ENCODE data around the gene COL5A1. TPM values are rescaled to one million over a fixed set of nuclear protein-coding genes. Genes with fewer than 3 reads are reported as not detected.

The COL5A1 gene
- polyA plus RNA-seq, 3 donors, result 0.01 TPM; not detected in 2

DNA sequence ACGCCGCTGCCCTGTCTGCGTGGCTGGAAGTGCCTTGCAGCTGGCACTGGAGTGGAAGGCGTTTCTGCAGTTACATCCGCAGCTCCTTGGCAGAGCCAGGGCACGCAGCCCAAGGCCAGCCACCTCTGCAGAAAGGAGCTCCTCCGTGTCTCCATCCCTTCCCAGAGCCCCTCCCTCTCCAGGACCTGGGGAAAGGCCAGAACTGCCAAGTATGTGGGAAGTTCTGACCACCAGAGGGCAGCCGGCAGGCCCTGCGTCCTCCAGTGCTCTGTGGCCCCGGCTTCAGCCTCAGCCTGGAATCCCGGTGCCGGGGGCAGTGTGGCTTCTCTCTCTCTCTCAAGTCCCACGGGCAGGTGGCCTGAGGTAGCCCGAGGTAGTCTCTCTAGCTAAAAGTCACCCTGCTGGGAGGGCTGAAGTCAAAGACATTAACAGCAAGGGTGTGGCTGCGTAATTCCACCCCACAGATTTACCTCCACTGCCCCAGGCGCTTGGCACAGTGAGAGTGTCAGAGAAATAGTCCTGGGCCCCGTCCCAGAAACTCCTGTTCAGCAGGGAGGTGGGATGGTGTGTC lies 137.3 kb downstream of the COL5A1 start:
- Histone ChIP-seq H3K4me2 (replicated peaks; ENCODE audit: extremely low read depth, low read length, poor library complexity, severe bottlenecking) (no peak overlapping the region), H3K9ac (ENCODE audit: insufficient read depth, low read length, poor library complexity, severe bottlenecking) (no peak overlapping the region), H3K36me3 (replicated peaks in 1 of 2; ENCODE audit: control insufficient read depth in 1 of 2, insufficient read depth in 2 of 2, low read length in 2 of 2) (no peaks in the 10 kb centered on the region), H2AFZ (ENCODE audit: insufficient read depth, low read depth, low read length, poor library complexity, severe bottlenecking) (no peak overlapping the region), H3K27me3 (ENCODE audit: control insufficient read depth in 2 of 2, insufficient read depth in 2 of 2, low read length in 2 of 2) (peaks cover 0 to 6% of the 10 kb centered on the region in 2 donors), H4K20me1 (ENCODE audit: insufficient read depth, low read length) (no peaks in the 10 kb centered on the region), H3K9me3 (replicated peaks in 1 of 2; ENCODE audit: control insufficient read depth in 1 of 2, insufficient read depth in 1 of 2, low read length in 2 of 2) (no peaks in the 10 kb centered on the region), H3K27ac (ENCODE audit: low read depth in 1 of 2, low read length in 2 of 2) (no peak overlapping the region), H3K4me1 (ENCODE audit: control insufficient read depth in 1 of 2, insufficient read depth in 2 of 2, low read length in 2 of 2) (no peaks in the 10 kb centered on the region), H3K4me3 (replicated peaks in 1 of 3; ENCODE audit: low read depth in 2 of 3, low read length in 3 of 3) (no peak overlapping the region), H3K79me2 (ENCODE audit: insufficient read depth, low read length) (no peaks in the 10 kb centered on the region)
- TF ChIP-seq, protein P1, sequence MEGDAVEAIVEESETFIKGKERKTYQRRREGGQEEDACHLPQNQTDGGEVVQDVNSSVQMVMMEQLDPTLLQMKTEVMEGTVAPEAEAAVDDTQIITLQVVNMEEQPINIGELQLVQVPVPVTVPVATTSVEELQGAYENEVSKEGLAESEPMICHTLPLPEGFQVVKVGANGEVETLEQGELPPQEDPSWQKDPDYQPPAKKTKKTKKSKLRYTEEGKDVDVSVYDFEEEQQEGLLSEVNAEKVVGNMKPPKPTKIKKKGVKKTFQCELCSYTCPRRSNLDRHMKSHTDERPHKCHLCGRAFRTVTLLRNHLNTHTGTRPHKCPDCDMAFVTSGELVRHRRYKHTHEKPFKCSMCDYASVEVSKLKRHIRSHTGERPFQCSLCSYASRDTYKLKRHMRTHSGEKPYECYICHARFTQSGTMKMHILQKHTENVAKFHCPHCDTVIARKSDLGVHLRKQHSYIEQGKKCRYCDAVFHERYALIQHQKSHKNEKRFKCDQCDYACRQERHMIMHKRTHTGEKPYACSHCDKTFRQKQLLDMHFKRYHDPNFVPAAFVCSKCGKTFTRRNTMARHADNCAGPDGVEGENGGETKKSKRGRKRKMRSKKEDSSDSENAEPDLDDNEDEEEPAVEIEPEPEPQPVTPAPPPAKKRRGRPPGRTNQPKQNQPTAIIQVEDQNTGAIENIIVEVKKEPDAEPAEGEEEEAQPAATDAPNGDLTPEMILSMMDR (IDR thresholded peaks at IDR 0.05), result no peak
- Mint-ChIP-seq H3K4me1 (no peaks in the 10 kb centered on the region), H3K27ac (no peak overlapping the region), H3K4me3 (no peak overlapping the region), H3K27me3 (ENCODE audit: low read depth in 3 of 3) (peaks cover 8 to 30% (median 10%) of the 10 kb centered on the region in 3 donors), H3K9me3 (no peaks in the 10 kb centered on the region), H3K36me3 (no peaks in the 10 kb centered on the region)
- intact Hi-C loops (cut with micrococcal nuclease), result no loop called here
- WGBS (ENCODE audit: insufficient coverage), result 82% methylated on average over 11 of the region's 17 CpGs
- DNase-seq, result peak in 1 of 3 donors; percentile 6

- H3K27ac ChIP-seq (ENCODE audit: low read depth in 1 of 2, low read length in 2 of 2), result no peak overlapping the region
- H2AFZ ChIP-seq (ENCODE audit: insufficient read depth, low read depth, low read length, poor library complexity, severe bottlenecking), result no peak overlapping the region
- Mint-ChIP-seq H3K4me1 (no peaks in the 10 kb centered on the region), H3K9me3 (no peaks in the 10 kb centered on the region), H3K4me3 (no peak overlapping the region), H3K27me3 (ENCODE audit: low read depth in 3 of 3) (peaks cover 10 to 30% (median 11%) of the 10 kb centered on the region in 3 donors), H3K27ac (no peak overlapping the region), H3K36me3 (no peaks in the 10 kb centered on the region)
- no peak overlapping the region for H3K9ac ChIP-seq (ENCODE audit: insufficient read depth, low read length, poor library complexity, severe bottlenecking)
- no peaks in the 10 kb centered on the region for H4K20me1 ChIP-seq (ENCODE audit: insufficient read depth, low read length)
- no peaks in the 10 kb centered on the region for H3K9me3 ChIP-seq (replicated peaks in 1 of 2; ENCODE audit: control insufficient read depth in 1 of 2, insufficient read depth in 1 of 2, low read length in 2 of 2)
- H3K79me2 ChIP-seq (ENCODE audit: insufficient read depth, low read length), result no peaks in the 10 kb centered on the region
- H3K4me3 ChIP-seq (replicated peaks in 1 of 3; ENCODE audit: low read depth in 2 of 3, low read length in 3 of 3), result no peak overlapping the region
- WGBS (ENCODE audit: insufficient coverage), result 88% methylated on average over 6 of the region's 8 CpGs
- no peak overlapping the region for H3K4me2 ChIP-seq (replicated peaks; ENCODE audit: extremely low read depth, low read length, poor library complexity, severe bottlenecking)
- TF ChIP-seq, protein P1 (IDR thresholded peaks at IDR 0.05), result no peak
- no peak for DNase-seq
- H3K4me1 ChIP-seq (ENCODE audit: control insufficient read depth in 1 of 2, insufficient read depth in 2 of 2, low read length in 2 of 2), result no peaks in the 10 kb centered on the region
- intact Hi-C loops (cut with micrococcal nuclease), result no loop called here
- H3K36me3 ChIP-seq (replicated peaks in 1 of 2; ENCODE audit: control insufficient read depth in 1 of 2, insufficient read depth in 2 of 2, low read length in 2 of 2), result no peaks in the 10 kb centered on the region
- peaks cover 0 to 7% of the 10 kb centered on the region in 2 donors for H3K27me3 ChIP-seq (ENCODE audit: control insufficient read depth in 2 of 2, insufficient read depth in 2 of 2, low read length in 2 of 2)
These were observed 138.0 kb downstream of the COL5A1 start for GRCh38 chr9:134779640-134780039.

Data from CD14-positive monocyte (primary cell).